CD4-positive, alpha-beta T cell (primary cell): ENCODE data around the gene KCTD15. TPM values are rescaled to one million over a fixed set of nuclear protein-coding genes. Genes with fewer than 3 reads are reported as not detected.

Source experiments
- ATAC-seq: fragments of 200-7000 bp; cut with Tn5 transposase; one replicate; pipeline ENCODE4 v1.10.0; 2022; ENCODE audit warnings: mild to moderate bottlenecking; ENCODE audit not compliant: poor library complexity
- CTCF ChIA-PET: fragments of 350-600 bp; sonication (Branson Sonifier 250); formaldehyde crosslinking; loops from one replicate; lab custom pipeline; 2021; ENCODE audit warnings: antibody characterized with exemption, inconsistent platforms; lab: Charles Lee
- POLR2A ChIA-PET: fragments of 350-600 bp; sonication (Branson Sonifier 250); formaldehyde crosslinking; loops from one replicate; lab custom pipeline; 2021; ENCODE audit warnings: antibody characterized with exemption, inconsistent platforms; lab: Charles Lee
- DNase-seq, 14 experiments: peaks; one replicate each; pipeline ENCODE4 v3.0.0-alpha.2; 2013 to 2020; ENCODE audit warnings: mixed read lengths in 2 of 14
- H3K27ac ChIP-seq, 2 donors: one replicate each; pipeline versions ENCODE4 v1.5.1 to v1.7.0; 2013; ENCODE audit warnings: low read length in 2 of 2, low read depth in 1 of 2, mild to moderate bottlenecking in 1 of 2
- H3K27me3 ChIP-seq, 2 experiments: 1 replicate in 1 of 2; 2 replicates in 1 of 2; pipeline versions ENCODE4 v1.6.1 to v1.7.0; 2013; ENCODE audit warnings: low read length in 2 of 2, control low read depth in 1 of 2, mild to moderate bottlenecking in 1 of 2, moderate library complexity in 1 of 2; ENCODE audit not compliant: insufficient read depth in 2 of 2, control insufficient read depth in 1 of 2
- H3K36me3 ChIP-seq: one replicate; pipeline ENCODE4 v1.6.1; 2013; ENCODE audit warnings: low read length, control low read depth; ENCODE audit not compliant: insufficient read depth
- H3K4me1 ChIP-seq: one replicate; pipeline ENCODE4 v1.6.1; 2013; ENCODE audit warnings: low read length, control low read depth; ENCODE audit not compliant: insufficient read depth
- H3K4me3 ChIP-seq: one replicate; pipeline ENCODE4 v1.5.1; 2013; ENCODE audit warnings: mild to moderate bottlenecking, low read length, moderate library complexity
- H3K9me3 ChIP-seq, 2 experiments: 1 replicate in 1 of 2; 2 replicates in 1 of 2; pipeline versions ENCODE4 v1.6.1 to v1.7.0; 2013; ENCODE audit warnings: low read length in 2 of 2, mild to moderate bottlenecking in 2 of 2, control low read depth in 1 of 2, moderate library complexity in 1 of 2; ENCODE audit not compliant: control insufficient read depth in 1 of 2, insufficient read depth in 1 of 2
- H3K27ac Mint-ChIP-seq: one replicate; pipeline ENCODE4 v1.8.0; 2020; ENCODE audit warnings: mixed read lengths
- H3K27me3 Mint-ChIP-seq: one replicate; pipeline ENCODE4 v1.8.0; 2021; ENCODE audit warnings: mixed read lengths
- H3K36me3 Mint-ChIP-seq: one replicate; pipeline ENCODE4 v1.8.0; 2021; ENCODE audit warnings: low read depth, mixed read lengths
- H3K4me1 Mint-ChIP-seq: one replicate; pipeline ENCODE4 v1.8.0; 2021; ENCODE audit warnings: low read depth, mixed read lengths
- H3K4me3 Mint-ChIP-seq: one replicate; pipeline ENCODE4 v1.8.0; 2020; ENCODE audit warnings: mild to moderate bottlenecking, mixed read lengths
- H3K9me3 Mint-ChIP-seq: one replicate; pipeline ENCODE4 v1.8.0; 2020; ENCODE audit warnings: mixed read lengths
- intact Hi-C, 2 experiments: fragments of 100-400 bp; cut with DNase I in 1 of 2; cut with micrococcal nuclease in 1 of 2; formaldehyde crosslinking; loops; one replicate each; pipeline versions ENCODE4 v1.15.1 to v1.9.0; 2023 to 2025; cut with DNase I, micrococcal nuclease
- total RNA-seq, 174 experiments: library from RNA in 2 of 174; stranded (reverse) in 2 of 174; gene quantifications; one replicate each; pipeline ENCODE4 v1.2.3 and lab custom pipeline; 2021 to 2026
- TF ChIP-seq, protein P1 (sequence below): fragments of 200-600 bp; IDR thresholded peaks from one replicate; pipeline ENCODE4 v1.8.0; 2022; ENCODE audit warnings: antibody characterized with exemption, mild to moderate bottlenecking

Gene KCTD15
- total RNA-seq, 2 experiments from 2014 or later: 3.6 to 3.9 TPM

DNA sequence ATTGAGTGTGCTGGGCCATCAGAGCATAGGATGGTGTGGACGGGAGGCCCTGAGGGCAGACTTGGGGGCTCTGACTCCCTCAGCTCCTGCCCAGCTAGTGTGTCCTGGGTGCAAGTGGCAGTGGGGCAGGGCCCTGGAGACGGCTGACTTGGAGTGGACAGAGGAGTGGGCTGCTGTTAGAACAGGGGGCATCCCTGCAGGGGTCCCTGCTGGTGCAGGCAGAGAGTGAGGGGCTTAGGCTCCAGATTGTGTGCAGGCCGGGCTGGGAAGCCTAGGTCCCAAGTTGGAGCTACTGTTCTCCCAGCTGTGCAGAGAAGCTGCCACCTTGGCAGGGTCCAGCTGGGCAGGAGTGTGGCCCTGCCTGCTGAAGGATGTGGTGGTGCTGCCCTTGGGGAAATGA is 8.6 kb downstream of the KCTD15 start:
- no peaks in the 10 kb centered on the region for H3K36me3 ChIP-seq
- no peaks in the 10 kb centered on the region for H3K9me3 ChIP-seq
- peaks cover 26% of the 10 kb centered on the region for H3K4me1 ChIP-seq
- no peak overlapping the region for H3K4me3 ChIP-seq
- Mint-ChIP-seq H3K27ac (no peak overlapping the region), H3K9me3 (no peaks in the 10 kb centered on the region), H3K4me1 (peaks cover 7% of the 10 kb centered on the region), H3K27me3 (no peaks in the 10 kb centered on the region), H3K4me3 (no peak overlapping the region), H3K36me3 (no peaks in the 10 kb centered on the region)
- intact Hi-C loops: no loop called here
- ChIA-PET POLR2A (no interaction called here), CTCF (no interaction called here)
- H3K27me3 ChIP-seq: no peaks in the 10 kb centered on the region
- TF ChIP-seq, protein P1, sequence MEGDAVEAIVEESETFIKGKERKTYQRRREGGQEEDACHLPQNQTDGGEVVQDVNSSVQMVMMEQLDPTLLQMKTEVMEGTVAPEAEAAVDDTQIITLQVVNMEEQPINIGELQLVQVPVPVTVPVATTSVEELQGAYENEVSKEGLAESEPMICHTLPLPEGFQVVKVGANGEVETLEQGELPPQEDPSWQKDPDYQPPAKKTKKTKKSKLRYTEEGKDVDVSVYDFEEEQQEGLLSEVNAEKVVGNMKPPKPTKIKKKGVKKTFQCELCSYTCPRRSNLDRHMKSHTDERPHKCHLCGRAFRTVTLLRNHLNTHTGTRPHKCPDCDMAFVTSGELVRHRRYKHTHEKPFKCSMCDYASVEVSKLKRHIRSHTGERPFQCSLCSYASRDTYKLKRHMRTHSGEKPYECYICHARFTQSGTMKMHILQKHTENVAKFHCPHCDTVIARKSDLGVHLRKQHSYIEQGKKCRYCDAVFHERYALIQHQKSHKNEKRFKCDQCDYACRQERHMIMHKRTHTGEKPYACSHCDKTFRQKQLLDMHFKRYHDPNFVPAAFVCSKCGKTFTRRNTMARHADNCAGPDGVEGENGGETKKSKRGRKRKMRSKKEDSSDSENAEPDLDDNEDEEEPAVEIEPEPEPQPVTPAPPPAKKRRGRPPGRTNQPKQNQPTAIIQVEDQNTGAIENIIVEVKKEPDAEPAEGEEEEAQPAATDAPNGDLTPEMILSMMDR: no peak
- ATAC-seq (no peak), DNase-seq (no peak)
- no peak overlapping the region for H3K27ac ChIP-seq

- Mint-ChIP-seq H3K4me3 (no peak overlapping the region), H3K27ac (no peak overlapping the region), H3K36me3 (no peaks in the 10 kb centered on the region), H3K27me3 (no peaks in the 10 kb centered on the region), H3K9me3 (no peaks in the 10 kb centered on the region), H3K4me1 (peaks cover 7% of the 10 kb centered on the region)
- ATAC-seq (no peak), DNase-seq (no peak)
- TF ChIP-seq, protein P1: no peak
- ChIA-PET POLR2A (no interaction called here), CTCF (no interaction called here)
- no peaks in the 10 kb centered on the region for H3K27me3 ChIP-seq
- no peak overlapping the region for H3K4me3 ChIP-seq
- no peaks in the 10 kb centered on the region for H3K9me3 ChIP-seq
- no peak overlapping the region for H3K27ac ChIP-seq
- intact Hi-C loops: no loop called here
- peaks cover 26% of the 10 kb centered on the region for H3K4me1 ChIP-seq
- no peaks in the 10 kb centered on the region for H3K36me3 ChIP-seq
These were observed 9.3 kb downstream of the KCTD15 start for GRCh38 chr19:33805840-33806433.

DNA sequence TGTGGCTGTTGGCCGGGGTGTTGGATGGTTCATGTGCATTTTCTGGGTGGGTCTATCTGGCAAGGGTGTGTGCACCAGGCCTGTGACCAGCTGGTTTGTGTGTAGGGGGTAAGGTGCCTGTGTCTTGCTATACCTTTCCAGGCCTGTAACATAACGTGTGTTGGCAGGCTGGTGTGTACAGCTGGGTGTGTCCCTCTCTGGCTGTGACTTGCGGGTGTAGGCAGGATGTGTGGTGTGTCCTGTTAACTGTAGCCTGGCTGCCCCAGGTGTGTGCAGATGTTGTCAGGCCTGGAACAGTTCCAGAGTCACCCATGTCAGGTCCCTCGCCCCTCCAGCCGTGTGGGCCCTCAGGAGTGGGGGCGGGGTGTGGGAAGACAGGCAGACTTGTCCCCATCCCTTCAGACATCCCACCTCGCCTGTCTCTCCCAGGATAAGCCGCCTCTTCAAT is 9.8 kb downstream of the KCTD15 start:
- Mint-ChIP-seq H3K27ac (no peak overlapping the region), H3K4me1 (peaks cover 7% of the 10 kb centered on the region), H3K27me3 (no peaks in the 10 kb centered on the region), H3K4me3 (no peak overlapping the region), H3K36me3 (no peaks in the 10 kb centered on the region), H3K9me3 (no peaks in the 10 kb centered on the region)
- H3K9me3 ChIP-seq: no peaks in the 10 kb centered on the region
- ATAC-seq: peak; percentile 29
- no peaks in the 10 kb centered on the region for H3K36me3 ChIP-seq
- intact Hi-C loops: no loop called here
- DNase-seq: peak in 1 of 14 experiments; percentile 57
- ChIA-PET POLR2A (no interaction called here), CTCF (no interaction called here)
- H3K27me3 ChIP-seq: no peaks in the 10 kb centered on the region
- no peak overlapping the region for H3K27ac ChIP-seq
- TF ChIP-seq, protein P1: no peak
- no peak overlapping the region for H3K4me3 ChIP-seq
- H3K4me1 ChIP-seq: peaks cover 26% of the 10 kb centered on the region
